KMS-11 (cell line): Measurements from ENCODE around the gene VPS25.
"Not testable (repeated sequence)": the region's sequence is repeated elsewhere in the genome, so short reads cannot be mapped to it uniquely, and the experiment has no call there.

ENCODE experiments used
- H2AFZ ChIP-seq: fragments of 200-600 bp; sonication (generic); 2 replicates; pipeline ENCODE4 v1.6.1; 2016; ENCODE audit warnings: antibody characterized with exemption, mixed run types, low read depth
- H3K27ac ChIP-seq: fragments of 200-600 bp; sonication (generic); 2 replicates; pipeline ENCODE4 v1.6.1; 2016; ENCODE audit warnings: mild to moderate bottlenecking, mixed run types
- H3K27me3 ChIP-seq: fragments of 200-600 bp; sonication (generic); 2 replicates; pipeline ENCODE4 v1.6.1; 2017; ENCODE audit warnings: mild to moderate bottlenecking, low read depth, mixed run types, moderate library complexity; ENCODE audit not compliant: insufficient read depth
- H3K36me3 ChIP-seq: fragments of 200-600 bp; sonication (generic); 2 replicates; pipeline ENCODE4 v1.6.1; 2017; ENCODE audit warnings: mild to moderate bottlenecking, mixed run types; ENCODE audit not compliant: insufficient read depth
- H3K4me1 ChIP-seq: fragments of 200-600 bp; sonication (generic); 2 replicates; pipeline ENCODE4 v1.6.1; 2016; ENCODE audit warnings: mild to moderate bottlenecking, low read depth, mixed run types; ENCODE audit not compliant: poor library complexity, severe bottlenecking
- H3K4me2 ChIP-seq: fragments of 200-600 bp; sonication (generic); 2 replicates; pipeline ENCODE4 v1.7.0; 2016; ENCODE audit warnings: mild to moderate bottlenecking, mixed run types
- H3K4me3 ChIP-seq: fragments of 200-600 bp; sonication (generic); IDR thresholded peaks from 2 replicates; pipeline ENCODE4 v1.6.1; 2017; ENCODE audit warnings: low read depth, low read length, mixed read lengths; ENCODE audit not compliant: insufficient read depth
- H3K79me2 ChIP-seq: fragments of 200-600 bp; sonication (generic); 2 replicates; pipeline ENCODE4 v1.6.1; 2016; ENCODE audit warnings: low read depth, mixed run types; ENCODE audit not compliant: insufficient read depth
- H3K9ac ChIP-seq: fragments of 200-600 bp; sonication (generic); 2 replicates; pipeline ENCODE4 v1.6.1; 2016; ENCODE audit warnings: mild to moderate bottlenecking, mixed run types
- H4K20me1 ChIP-seq: fragments of 200-600 bp; sonication (generic); 2 replicates; pipeline ENCODE4 v1.6.1; 2016; ENCODE audit warnings: mild to moderate bottlenecking, mixed run types; ENCODE audit not compliant: insufficient read depth
- TF ChIP-seq, protein P1 (sequence below): fragments of 200-600 bp; sonication (generic); conservative IDR thresholded peaks from 2 replicates; pipeline ENCODE4 v1.6.1; 2017; ENCODE audit warnings: low read depth, mild to moderate bottlenecking, antibody characterized with exemption, low read length, moderate library complexity, mixed read lengths

The VPS25 gene

DNA sequence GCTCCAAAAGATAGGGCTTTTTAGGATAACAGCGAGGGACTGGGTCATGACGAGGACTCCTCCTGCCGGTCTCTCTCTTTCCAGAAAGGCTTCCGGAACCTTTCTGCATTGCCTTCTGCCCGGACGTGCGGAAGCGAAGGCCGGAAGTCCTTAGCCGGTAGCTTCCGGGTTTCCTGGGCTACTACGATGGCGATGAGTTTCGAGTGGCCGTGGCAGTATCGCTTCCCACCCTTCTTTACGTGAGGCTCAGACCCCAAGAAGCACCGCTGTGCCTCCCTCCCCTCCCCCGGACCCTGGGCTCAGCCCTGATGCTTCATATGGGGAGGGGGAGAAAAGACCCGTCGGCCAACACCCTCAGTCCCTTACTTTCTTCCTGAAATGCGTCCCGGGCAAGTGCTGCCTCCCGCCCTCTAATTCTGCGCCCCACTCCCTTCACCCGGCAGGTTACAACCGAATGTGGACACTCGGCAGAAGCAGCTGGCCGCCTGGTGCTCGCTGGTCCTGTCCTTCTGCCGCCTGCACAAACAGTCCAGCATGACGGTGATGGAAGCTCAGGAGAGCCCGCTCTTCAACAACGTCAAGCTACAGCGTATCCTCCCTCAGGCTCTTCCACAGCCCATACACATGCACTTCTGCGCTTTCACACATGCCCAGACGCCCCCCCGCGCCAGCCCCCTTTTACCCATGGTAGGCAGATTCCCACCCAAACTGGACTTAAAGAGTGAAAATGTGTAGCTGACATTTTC lies at the start of gene VPS25:
VPS25 (plus strand) TSS at position 160 of the 746 bp plus-strand sequence; CDS start at position 187, 27 bp downstream.
- peaks cover 4% of the 10 kb centered on the region; the same call in 1 of the 2 replicates for H3K79me2 ChIP-seq
- peak within 1 kb of the TSS; percentile 89 for H3K4me2 ChIP-seq
- H3K4me1 ChIP-seq, result peaks cover 30% of the 10 kb centered on the region
- no peak within 1 kb of the TSS for H3K4me3 ChIP-seq
- H3K27me3 ChIP-seq, result no peaks in the 10 kb centered on the region
- TF ChIP-seq, protein P1, sequence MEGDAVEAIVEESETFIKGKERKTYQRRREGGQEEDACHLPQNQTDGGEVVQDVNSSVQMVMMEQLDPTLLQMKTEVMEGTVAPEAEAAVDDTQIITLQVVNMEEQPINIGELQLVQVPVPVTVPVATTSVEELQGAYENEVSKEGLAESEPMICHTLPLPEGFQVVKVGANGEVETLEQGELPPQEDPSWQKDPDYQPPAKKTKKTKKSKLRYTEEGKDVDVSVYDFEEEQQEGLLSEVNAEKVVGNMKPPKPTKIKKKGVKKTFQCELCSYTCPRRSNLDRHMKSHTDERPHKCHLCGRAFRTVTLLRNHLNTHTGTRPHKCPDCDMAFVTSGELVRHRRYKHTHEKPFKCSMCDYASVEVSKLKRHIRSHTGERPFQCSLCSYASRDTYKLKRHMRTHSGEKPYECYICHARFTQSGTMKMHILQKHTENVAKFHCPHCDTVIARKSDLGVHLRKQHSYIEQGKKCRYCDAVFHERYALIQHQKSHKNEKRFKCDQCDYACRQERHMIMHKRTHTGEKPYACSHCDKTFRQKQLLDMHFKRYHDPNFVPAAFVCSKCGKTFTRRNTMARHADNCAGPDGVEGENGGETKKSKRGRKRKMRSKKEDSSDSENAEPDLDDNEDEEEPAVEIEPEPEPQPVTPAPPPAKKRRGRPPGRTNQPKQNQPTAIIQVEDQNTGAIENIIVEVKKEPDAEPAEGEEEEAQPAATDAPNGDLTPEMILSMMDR, result no peak
- H3K9ac ChIP-seq, result peak within 1 kb of the TSS; percentile 75
- H3K27ac ChIP-seq, result peak within 1 kb of the TSS; percentile 48
- no peaks in the 10 kb centered on the region; the same call in 1 of the 2 replicates for H3K36me3 ChIP-seq
- H2AFZ ChIP-seq, result peak within 1 kb of the TSS; percentile 64
- no peaks in the 10 kb centered on the region for H4K20me1 ChIP-seq

DNA sequence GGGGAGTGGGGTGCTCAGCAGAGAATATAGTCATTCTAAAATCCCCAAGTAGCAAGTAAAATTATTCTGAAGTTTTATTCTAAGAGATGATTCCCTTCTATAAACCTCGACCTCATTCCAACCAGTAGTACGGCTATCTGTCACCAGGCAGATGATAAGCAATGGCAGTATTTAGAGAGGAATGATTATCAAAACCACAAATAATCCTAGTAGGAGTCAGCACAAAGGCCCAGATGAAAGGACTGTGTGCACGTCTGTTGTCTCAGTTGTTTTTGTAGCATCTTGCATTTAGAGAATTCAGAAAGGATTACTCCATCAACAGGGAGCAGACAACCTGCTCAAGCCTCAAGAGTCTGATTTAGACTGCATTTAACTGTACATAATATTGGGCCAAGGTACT lies 49.6 kb upstream of the VPS25 start:
- Histone ChIP-seq H3K4me3 (no peak overlapping the region), H3K27me3 (no peaks in the 10 kb centered on the region), H3K9ac (no peak overlapping the region), H3K79me2 (peaks cover 4% of the 10 kb centered on the region; the same call in 1 of the 2 replicates), H2AFZ (no peak overlapping the region), H3K4me1 (peaks cover 11% of the 10 kb centered on the region), H4K20me1 (no peaks in the 10 kb centered on the region), H3K36me3 (peaks cover 15% of the 10 kb centered on the region; the same call in 1 of the 2 replicates), H3K4me2 (no peak overlapping the region), H3K27ac (no peak overlapping the region)
- TF ChIP-seq, protein P1, result no peak

DNA sequence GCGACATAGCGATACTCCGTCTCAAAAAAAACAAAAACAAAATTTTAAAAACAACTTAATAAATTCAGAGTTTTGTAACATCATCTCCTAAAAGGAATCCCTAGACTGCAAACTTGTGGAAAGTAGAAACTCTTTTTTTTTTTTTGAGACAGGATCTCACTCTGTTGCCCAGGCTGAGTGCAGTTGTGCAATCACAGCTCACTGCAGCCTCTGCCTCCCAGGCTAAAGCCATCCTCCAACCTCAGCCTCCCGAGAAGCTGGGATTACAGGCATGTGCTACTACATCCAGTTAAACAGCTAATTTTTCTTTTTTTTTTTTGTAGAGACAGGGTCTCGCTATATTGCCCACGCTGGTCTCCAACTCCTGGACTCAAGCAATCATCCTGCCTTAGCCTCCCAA lies 48.1 kb upstream of the VPS25 start:
- H3K4me1 ChIP-seq, result peaks cover 11% of the 10 kb centered on the region
- H3K79me2 ChIP-seq, result peaks cover 2% of the 10 kb centered on the region; the same call in 1 of the 2 replicates
- no peak overlapping the region for H3K9ac ChIP-seq
- TF ChIP-seq, protein P1, result no peak
- H3K36me3 ChIP-seq, result 0 out of 2 replicates have a peak, but pooled peaks cover 10% of the 10 kb centered on the region
- H3K27me3 ChIP-seq, result no peaks in the 10 kb centered on the region
- no peaks in the 10 kb centered on the region for H4K20me1 ChIP-seq
- H3K27ac ChIP-seq, result no peak overlapping the region
- no peak overlapping the region for H2AFZ ChIP-seq
- no peak overlapping the region for H3K4me3 ChIP-seq
- no peak overlapping the region for H3K4me2 ChIP-seq

DNA sequence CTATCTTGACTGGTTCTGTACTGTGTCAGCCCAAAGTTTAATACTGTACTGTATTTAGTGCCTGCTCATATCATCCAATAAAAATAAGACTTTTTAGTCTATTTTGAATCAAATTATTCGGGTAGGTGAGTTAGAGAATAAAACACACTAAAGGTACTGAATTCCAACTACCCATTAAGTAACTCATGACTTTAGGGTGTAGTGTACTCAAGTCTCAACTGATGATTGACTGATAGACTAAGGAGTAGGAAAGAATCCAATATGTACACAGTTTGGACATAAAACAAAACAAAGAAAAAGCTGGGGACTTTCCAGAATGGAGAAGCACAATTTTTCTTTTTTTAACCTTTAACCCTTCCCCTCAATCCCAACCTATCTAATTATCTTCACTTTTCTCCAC lies 32.5 kb upstream of the VPS25 start:
- Histone ChIP-seq H3K9ac (no peak overlapping the region), H3K4me2 (peak overlapping the region; percentile 6; the same call in 1 of the 2 replicates), H2AFZ (no peak overlapping the region), H3K36me3 (no peaks in the 10 kb centered on the region), H3K79me2 (peaks cover 51% of the 10 kb centered on the region), H4K20me1 (no peaks in the 10 kb centered on the region), H3K4me3 (no peak overlapping the region), H3K27me3 (no peaks in the 10 kb centered on the region), H3K4me1 (peaks cover 48% of the 10 kb centered on the region), H3K27ac (no peak overlapping the region)
- TF ChIP-seq, protein P1, result no peak

DNA sequence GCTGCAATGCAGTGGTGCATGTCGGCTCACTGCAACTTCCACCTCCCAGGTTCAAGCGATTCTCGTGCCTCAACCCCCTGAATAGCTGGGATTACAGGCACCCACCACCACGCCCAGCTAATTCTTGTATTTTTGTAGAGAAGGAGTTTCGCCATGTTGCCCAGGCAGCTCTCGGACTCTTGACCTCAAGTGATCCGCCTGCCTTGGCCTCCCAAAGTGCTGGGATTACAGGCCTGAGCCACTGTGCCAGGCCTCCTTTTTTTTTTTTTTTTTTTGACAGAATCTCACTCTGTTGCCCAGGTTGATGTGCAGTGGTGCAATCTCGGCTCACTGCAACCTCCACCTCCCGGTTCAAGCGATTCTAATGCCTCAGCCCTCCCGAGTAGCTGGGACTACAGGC lies 30.3 kb upstream of the VPS25 start:
- H3K27ac ChIP-seq, H3K27me3 ChIP-seq, H3K4me3 ChIP-seq, H3K36me3 ChIP-seq, H2AFZ ChIP-seq, H3K9ac ChIP-seq, H4K20me1 ChIP-seq: not testable (repeated sequence)
- Histone ChIP-seq H3K4me1 (peaks cover 33% of the 10 kb centered on the region), H3K79me2 (peaks cover 36% of the 10 kb centered on the region), H3K4me2 (peak overlapping the region; percentile 60; the same call in 1 of the 2 replicates)
